Hepatocyte (in vitro differentiated cells): ENCODE results near the gene EGF.

Source experiments
- CTCF ChIP-seq: fragments of 200-600 bp; sonication (generic); IDR thresholded peaks from 2 replicates; pipeline ENCODE4 v1.5.1; 2016; ENCODE audit warnings: antibody characterized with exemption, mild to moderate bottlenecking; ENCODE audit not compliant: poor library complexity
- EZH2phosphoT487 ChIP-seq: fragments of 200-600 bp; sonication (generic); IDR thresholded peaks from one replicate; pipeline ENCODE4 v1.6.1; 2018; ENCODE audit warnings: antibody characterized with exemption, mild to moderate bottlenecking, low read depth, moderate library complexity; ENCODE audit not compliant: unreplicated experiment, severe bottlenecking

GRCh38 chr4:109969919-109970318, 57.2 kb downstream of the EGF start:
- no peak for TF ChIP-seq CTCF
- no peak for TF ChIP-seq EZH2phosphoT487
